B cell (primary cell): Measurements from ENCODE around the gene FOXI1.

Source experiments
- EZH2 ChIP-seq: IDR thresholded peaks from 2 replicates; pipeline ENCODE4 v1.6.1; 2012; ENCODE audit warnings: borderline replicate concordance, low read depth, mild to moderate bottlenecking, moderate library complexity, low read length; ENCODE audit not compliant: insufficient read depth, poor library complexity, severe bottlenecking
- TF ChIP-seq, protein P1 (sequence below): fragments of 200-600 bp; IDR thresholded peaks from one replicate; pipeline ENCODE4 v1.8.0; 2022; ENCODE audit warnings: antibody characterized with exemption, mild to moderate bottlenecking

DNA sequence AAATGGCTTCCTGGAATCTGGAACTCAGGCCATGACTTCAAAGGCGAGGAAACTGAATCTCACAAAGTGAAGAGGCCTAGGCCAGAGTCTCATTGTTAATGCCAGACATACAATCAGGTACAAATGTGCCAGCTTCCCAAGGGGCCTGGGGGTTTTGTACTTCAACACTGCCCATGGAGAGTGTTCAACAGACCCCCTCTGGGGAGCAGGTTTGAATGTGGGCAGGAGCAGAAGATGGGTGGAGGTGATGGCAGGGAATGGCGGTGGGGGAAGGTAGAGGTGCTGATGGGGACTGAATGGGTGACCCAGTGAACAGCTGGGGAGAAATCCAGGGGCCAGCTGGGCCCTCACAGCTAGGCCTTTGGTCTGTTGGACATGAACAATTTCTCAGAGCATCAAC lies 12.0 kb downstream of the FOXI1 start:
- TF ChIP-seq, protein P1, sequence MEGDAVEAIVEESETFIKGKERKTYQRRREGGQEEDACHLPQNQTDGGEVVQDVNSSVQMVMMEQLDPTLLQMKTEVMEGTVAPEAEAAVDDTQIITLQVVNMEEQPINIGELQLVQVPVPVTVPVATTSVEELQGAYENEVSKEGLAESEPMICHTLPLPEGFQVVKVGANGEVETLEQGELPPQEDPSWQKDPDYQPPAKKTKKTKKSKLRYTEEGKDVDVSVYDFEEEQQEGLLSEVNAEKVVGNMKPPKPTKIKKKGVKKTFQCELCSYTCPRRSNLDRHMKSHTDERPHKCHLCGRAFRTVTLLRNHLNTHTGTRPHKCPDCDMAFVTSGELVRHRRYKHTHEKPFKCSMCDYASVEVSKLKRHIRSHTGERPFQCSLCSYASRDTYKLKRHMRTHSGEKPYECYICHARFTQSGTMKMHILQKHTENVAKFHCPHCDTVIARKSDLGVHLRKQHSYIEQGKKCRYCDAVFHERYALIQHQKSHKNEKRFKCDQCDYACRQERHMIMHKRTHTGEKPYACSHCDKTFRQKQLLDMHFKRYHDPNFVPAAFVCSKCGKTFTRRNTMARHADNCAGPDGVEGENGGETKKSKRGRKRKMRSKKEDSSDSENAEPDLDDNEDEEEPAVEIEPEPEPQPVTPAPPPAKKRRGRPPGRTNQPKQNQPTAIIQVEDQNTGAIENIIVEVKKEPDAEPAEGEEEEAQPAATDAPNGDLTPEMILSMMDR: no peak
- no peak for TF ChIP-seq EZH2
